ENCODE results near the gene FSD1. TPM values are rescaled to one million over a fixed set of nuclear protein-coding genes. Genes with fewer than 3 reads are reported as not detected.
"Not testable (repeated sequence)": the region's sequence is repeated elsewhere in the genome, so short reads cannot be mapped to it uniquely, and the experiment has no call there.

Gene FSD1
- total RNA-seq, 1 donor from 2014 or later, result 13.2 TPM

DNA sequence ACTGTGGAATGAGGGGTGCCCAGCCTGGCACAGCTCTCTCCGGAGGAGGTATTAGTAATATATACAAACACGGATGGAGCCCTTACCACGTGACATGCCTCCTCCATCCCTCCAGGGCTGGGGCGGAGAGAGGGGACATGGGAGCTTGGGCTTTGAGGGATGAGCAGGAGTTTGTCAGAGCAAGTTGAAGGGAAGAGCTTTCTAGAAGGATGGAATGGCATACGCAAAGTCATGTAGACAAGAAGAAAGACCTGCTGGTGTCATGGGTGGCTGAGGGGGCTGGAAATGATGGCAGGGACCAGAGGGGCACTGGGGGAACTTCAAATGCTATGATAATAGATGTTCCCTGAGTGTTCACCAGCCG lies 41.6 kb downstream of the FSD1 start:
- no peak for DNase-seq (ENCODE audit: low read depth)
- Histone ChIP-seq H3K4me3 (ENCODE audit: low read depth, low read length) (no peak overlapping the region), H3K27me3 (ENCODE audit: control insufficient read depth, insufficient read depth, low read length) (no peaks in the 10 kb centered on the region), H3K36me3 (ENCODE audit: control insufficient read depth, insufficient read depth, low read length) (no peaks in the 10 kb centered on the region)
- TF ChIP-seq, protein P1, sequence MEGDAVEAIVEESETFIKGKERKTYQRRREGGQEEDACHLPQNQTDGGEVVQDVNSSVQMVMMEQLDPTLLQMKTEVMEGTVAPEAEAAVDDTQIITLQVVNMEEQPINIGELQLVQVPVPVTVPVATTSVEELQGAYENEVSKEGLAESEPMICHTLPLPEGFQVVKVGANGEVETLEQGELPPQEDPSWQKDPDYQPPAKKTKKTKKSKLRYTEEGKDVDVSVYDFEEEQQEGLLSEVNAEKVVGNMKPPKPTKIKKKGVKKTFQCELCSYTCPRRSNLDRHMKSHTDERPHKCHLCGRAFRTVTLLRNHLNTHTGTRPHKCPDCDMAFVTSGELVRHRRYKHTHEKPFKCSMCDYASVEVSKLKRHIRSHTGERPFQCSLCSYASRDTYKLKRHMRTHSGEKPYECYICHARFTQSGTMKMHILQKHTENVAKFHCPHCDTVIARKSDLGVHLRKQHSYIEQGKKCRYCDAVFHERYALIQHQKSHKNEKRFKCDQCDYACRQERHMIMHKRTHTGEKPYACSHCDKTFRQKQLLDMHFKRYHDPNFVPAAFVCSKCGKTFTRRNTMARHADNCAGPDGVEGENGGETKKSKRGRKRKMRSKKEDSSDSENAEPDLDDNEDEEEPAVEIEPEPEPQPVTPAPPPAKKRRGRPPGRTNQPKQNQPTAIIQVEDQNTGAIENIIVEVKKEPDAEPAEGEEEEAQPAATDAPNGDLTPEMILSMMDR (IDR thresholded peaks at IDR 0.05; ENCODE audit: insufficient read depth, low read length, poor library complexity, severe bottlenecking), result no peak

DNA sequence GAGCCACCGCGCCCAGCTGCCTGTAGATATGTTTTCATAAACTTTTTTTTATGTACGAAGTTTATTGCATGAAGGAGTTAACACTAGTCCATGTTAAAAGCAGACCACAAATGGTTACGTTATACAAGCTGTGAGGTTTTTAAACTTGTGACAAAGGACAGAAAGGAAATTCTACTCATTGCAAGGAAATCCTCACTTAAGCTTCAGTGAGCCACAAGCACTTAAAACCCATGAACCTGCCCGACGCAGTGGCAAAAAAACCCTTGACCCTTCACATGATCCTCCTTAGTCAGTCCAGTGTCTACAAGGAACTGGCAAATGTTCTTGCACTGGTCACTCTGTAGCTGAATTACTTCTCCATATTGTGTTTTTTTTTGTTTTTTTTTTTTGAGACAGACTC lies 43.1 kb downstream of the FSD1 start:
- DNase-seq (ENCODE audit: low read depth), result no peak
- Histone ChIP-seq H3K36me3 (ENCODE audit: control insufficient read depth, insufficient read depth, low read length) (no peaks in the 10 kb centered on the region), H3K4me3 (ENCODE audit: low read depth, low read length) (no peak overlapping the region), H3K27me3 (ENCODE audit: control insufficient read depth, insufficient read depth, low read length) (no peaks in the 10 kb centered on the region)
- TF ChIP-seq, protein P1 (IDR thresholded peaks at IDR 0.05; ENCODE audit: insufficient read depth, low read length, poor library complexity, severe bottlenecking), result no peak

DNA sequence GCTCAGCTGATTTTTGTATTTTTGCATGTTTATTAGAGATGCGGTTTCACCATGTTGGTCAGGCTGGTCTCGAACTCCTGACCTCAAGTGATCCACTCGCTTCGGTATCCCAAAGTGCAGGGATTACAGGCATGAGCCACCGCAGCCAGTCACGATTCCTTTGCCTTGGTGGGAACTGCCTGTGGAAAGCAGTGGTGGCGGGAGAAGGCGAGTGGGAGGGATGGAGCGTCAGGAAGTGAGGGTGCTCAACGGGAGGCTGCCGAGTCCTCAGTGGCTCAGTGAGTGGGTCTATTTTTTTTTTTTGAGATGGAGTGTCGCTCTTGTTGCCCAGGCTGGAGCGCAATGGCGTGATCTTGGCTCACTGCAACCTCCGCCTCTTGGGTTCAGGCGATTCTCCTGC lies 44.8 kb downstream of the FSD1 start:
- H3K27me3 ChIP-seq (ENCODE audit: control insufficient read depth, insufficient read depth, low read length); H3K4me3 ChIP-seq (ENCODE audit: low read depth, low read length); H3K36me3 ChIP-seq (ENCODE audit: control insufficient read depth, insufficient read depth, low read length); DNase-seq (ENCODE audit: low read depth): not testable (repeated sequence)

DNA sequence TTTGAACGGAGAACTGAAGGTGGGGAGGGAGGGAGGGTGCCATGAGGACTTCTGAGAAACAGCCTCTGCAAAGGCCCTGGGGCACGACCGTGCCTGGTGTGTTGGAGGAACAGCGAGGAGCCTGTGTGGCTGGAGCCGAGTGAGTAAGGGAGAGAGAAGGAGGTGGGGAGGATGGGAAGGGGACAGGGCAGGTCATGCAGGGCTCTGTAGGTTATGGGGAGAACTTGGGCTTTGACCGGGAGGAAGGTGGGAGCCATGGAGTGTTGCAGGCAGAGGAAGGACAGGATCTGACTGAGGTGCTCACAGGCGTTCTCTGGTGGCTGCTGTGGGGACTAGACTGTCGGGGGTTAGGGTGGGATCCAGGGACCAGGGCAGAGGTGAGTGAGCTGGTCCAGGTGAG lies 45.7 kb downstream of the FSD1 start:
- TF ChIP-seq, protein P1 (IDR thresholded peaks at IDR 0.05; ENCODE audit: insufficient read depth, low read length, poor library complexity, severe bottlenecking), result no peak
- no peak for DNase-seq (ENCODE audit: low read depth)
- no peak overlapping the region for H3K4me3 ChIP-seq (ENCODE audit: low read depth, low read length)
- no peaks in the 10 kb centered on the region for H3K27me3 ChIP-seq (ENCODE audit: control insufficient read depth, insufficient read depth, low read length)
- no peaks in the 10 kb centered on the region for H3K36me3 ChIP-seq (ENCODE audit: control insufficient read depth, insufficient read depth, low read length)

DNA sequence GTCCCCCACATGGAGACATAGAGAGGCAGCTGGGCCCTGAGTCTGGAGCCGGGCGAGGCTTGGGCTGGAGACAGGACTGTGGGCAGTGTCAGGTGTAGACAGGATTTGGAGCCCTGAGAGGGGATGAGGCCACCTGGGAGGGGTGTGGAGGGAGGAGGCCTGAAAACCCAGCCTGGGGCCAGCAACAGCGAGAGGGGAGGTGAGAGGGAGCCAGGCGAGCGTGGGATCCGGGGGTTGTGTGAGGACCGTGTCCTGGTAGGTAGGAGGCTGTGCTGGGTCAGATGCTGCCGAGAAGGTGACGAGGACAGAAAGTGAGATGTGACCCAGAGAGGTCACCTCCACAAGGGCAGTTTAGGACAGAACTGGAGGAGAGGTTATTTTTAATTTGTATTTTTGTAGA lies 46.3 kb downstream of the FSD1 start:
- TF ChIP-seq, protein P1 (IDR thresholded peaks at IDR 0.05; ENCODE audit: insufficient read depth, low read length, poor library complexity, severe bottlenecking), result no peak
- Histone ChIP-seq H3K36me3 (ENCODE audit: control insufficient read depth, insufficient read depth, low read length) (no peaks in the 10 kb centered on the region), H3K27me3 (ENCODE audit: control insufficient read depth, insufficient read depth, low read length) (no peaks in the 10 kb centered on the region), H3K4me3 (ENCODE audit: low read depth, low read length) (no peak overlapping the region)
- DNase-seq (ENCODE audit: low read depth), result no peak

DNA sequence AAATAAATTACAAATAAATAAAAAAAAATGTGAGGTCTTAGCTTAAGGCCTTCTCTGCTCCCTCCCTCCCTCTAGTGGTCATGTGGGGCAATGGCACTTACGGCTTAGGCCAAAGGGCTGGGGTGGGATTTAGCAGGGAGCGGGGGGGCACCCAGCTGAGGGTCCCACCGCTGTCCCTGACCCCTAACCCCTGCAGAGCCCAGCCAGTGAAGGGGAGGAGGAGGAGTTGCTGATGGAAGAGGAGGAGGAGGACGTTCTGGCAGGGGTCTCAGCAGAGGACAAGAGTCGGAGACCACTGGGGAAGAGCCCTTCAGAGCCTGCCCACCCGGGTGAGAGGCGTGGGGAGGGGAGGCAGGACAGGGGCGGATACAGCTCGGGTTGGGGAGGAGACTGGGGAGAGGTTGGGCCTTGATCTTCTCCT lies 48.3 kb downstream of the FSD1 start:
- TF ChIP-seq, protein P1 (IDR thresholded peaks at IDR 0.05; ENCODE audit: insufficient read depth, low read length, poor library complexity, severe bottlenecking), result peak; percentile 84
- Histone ChIP-seq H3K27me3 (ENCODE audit: control insufficient read depth, insufficient read depth, low read length) (no peaks in the 10 kb centered on the region), H3K36me3 (ENCODE audit: control insufficient read depth, insufficient read depth, low read length) (no peaks in the 10 kb centered on the region), H3K4me3 (ENCODE audit: low read depth, low read length) (no peak overlapping the region)
- DNase-seq (ENCODE audit: low read depth), result no peak

Measured in kidney epithelial cell (primary cell).